Endothelial cell of umbilical vein (primary cell): ENCODE data around the gene CD151. TPM values are rescaled to one million over a fixed set of nuclear protein-coding genes. Genes with fewer than 3 reads are reported as not detected.

Source experiments
- BruUV-seq: library from RNA; stranded (reverse); fragments of 400-500 nt; replicated peaks from 2 replicates; lab custom pipeline; 2021; lab: Mats Ljungman, UMichigan
- CTCF ChIA-PET: fragments of 300-600, 350-600 bp; sonication (Branson Sonifier 250); formaldehyde crosslinking; loops from one replicate; lab custom pipeline; 2021; ENCODE audit warnings: antibody characterized with exemption, inconsistent platforms; lab: Charles Lee
- POLR2A ChIA-PET: fragments of 300-600, 350-600 bp; sonication (Branson Sonifier 250); formaldehyde crosslinking; loops from one replicate; lab custom pipeline; 2021; ENCODE audit warnings: antibody characterized with exemption, inconsistent platforms; lab: Charles Lee
- DNase-seq: peaks from one replicate; pipeline ENCODE4 v3.0.0-alpha.2; 2011; ENCODE audit warnings: low read depth, low spot score
- FAIRE-seq: peaks from 2 replicates; lab custom pipeline; 2011; peaks lifted over from hg19 to GRCh38; lab: Jason Lieb, UNC
- H2AFZ ChIP-seq: 2 replicates; pipeline ENCODE4 v1.6.0; 2012; ENCODE audit warnings: low read depth, low read length, control low read depth, inconsistent platforms
- H3K27ac ChIP-seq: 2 replicates; pipeline ENCODE4 v1.5.1; 2011; ENCODE audit warnings: low read depth, mild to moderate bottlenecking, control low read depth, low read length, moderate library complexity; ENCODE audit not compliant: insufficient read depth
- H3K27me3 ChIP-seq, 2 experiments: 2 replicates each; pipeline versions ENCODE4 v1.6.0 to v1.6.1; 2011; ENCODE audit warnings: low read length in 2 of 2, mixed read lengths in 1 of 2; ENCODE audit not compliant: control insufficient read depth in 2 of 2, insufficient read depth in 2 of 2
- H3K36me3 ChIP-seq, 2 experiments: 2 replicates in 1 of 2; 3 replicates in 1 of 2; pipeline ENCODE4 v1.5.1; 2011; ENCODE audit warnings: low read length in 2 of 2, mild to moderate bottlenecking in 1 of 2, moderate library complexity in 1 of 2; ENCODE audit not compliant: control insufficient read depth in 2 of 2, insufficient read depth in 2 of 2; ENCODE audit errors: extremely low read depth in 1 of 2
- H3K4me1 ChIP-seq: 3 replicates; pipeline ENCODE4 v1.5.1; 2011; ENCODE audit warnings: mild to moderate bottlenecking, low read length; ENCODE audit not compliant: control insufficient read depth, insufficient read depth; ENCODE audit errors: extremely low read depth
- H3K4me2 ChIP-seq: 2 replicates; pipeline ENCODE4 v1.6.1; 2011; ENCODE audit warnings: low read length, control low read depth, mixed read lengths; ENCODE audit not compliant: insufficient read depth
- H3K4me3 ChIP-seq, 3 experiments: fragments of 200-600 bp in 1 of 3; sonication (generic), shearing (Covaris generic) in 1 of 3; replicated peaks in 1 of 3; 2 replicates each; pipeline ENCODE4 v1.5.1; 2011 to 2016; ENCODE audit warnings: control low read depth in 3 of 3, low read length in 3 of 3, mild to moderate bottlenecking in 2 of 3, inconsistent platforms in 1 of 3, low read depth in 1 of 3, moderate library complexity in 1 of 3; ENCODE audit not compliant: insufficient read depth in 1 of 3
- H3K79me2 ChIP-seq: 2 replicates; pipeline ENCODE4 v1.6.0; 2012; ENCODE audit warnings: low read length, inconsistent platforms; ENCODE audit not compliant: control insufficient read depth, insufficient read depth
- H3K9ac ChIP-seq: replicated peaks from 2 replicates; pipeline ENCODE3; 2011; ENCODE audit warnings: low read length, control low read depth; ENCODE audit not compliant: insufficient read depth; ENCODE audit errors: extremely low read depth
- H3K9me1 ChIP-seq: replicated peaks from 3 replicates; pipeline ENCODE4 v1.6.0; 2011; ENCODE audit warnings: mild to moderate bottlenecking, low read length; ENCODE audit not compliant: control insufficient read depth, insufficient read depth; ENCODE audit errors: extremely low read depth
- H3K9me3 ChIP-seq: replicated peaks from 2 replicates; pipeline ENCODE4 v1.5.1; 2012; ENCODE audit warnings: low read length, inconsistent platforms; ENCODE audit not compliant: control insufficient read depth, insufficient read depth
- H4K20me1 ChIP-seq: replicated peaks from 2 replicates; pipeline ENCODE3; 2011; ENCODE audit warnings: mild to moderate bottlenecking, low read length; ENCODE audit not compliant: control insufficient read depth, insufficient read depth; ENCODE audit errors: extremely low read depth
- EZH2 ChIP-seq: IDR thresholded peaks from 2 replicates; pipeline ENCODE4 v1.6.1; 2012; ENCODE audit warnings: borderline replicate concordance, low read depth, mild to moderate bottlenecking, moderate library complexity, low read length, inconsistent platforms; ENCODE audit not compliant: severe bottlenecking
- FOS ChIP-seq: IDR thresholded peaks from 2 replicates; pipeline ENCODE4 v1.6.1; 2011; ENCODE audit warnings: mild to moderate bottlenecking, low read length, moderate library complexity, borderline replicate concordance; ENCODE audit not compliant: insufficient read depth
- GATA2 ChIP-seq: IDR thresholded peaks from 2 replicates; pipeline ENCODE4 v1.7.0; 2011; ENCODE audit warnings: low read depth, mild to moderate bottlenecking, moderate library complexity, mixed read lengths, low read length; ENCODE audit not compliant: insufficient read length, insufficient read depth
- JUN ChIP-seq: IDR thresholded peaks from 2 replicates; pipeline ENCODE4 v1.6.1; 2011; ENCODE audit warnings: borderline replicate concordance, low read depth; ENCODE audit not compliant: insufficient read length, insufficient read depth
- MYC ChIP-seq: IDR thresholded peaks from one replicate; pipeline ENCODE4 v1.6.1; 2011; ENCODE audit warnings: mild to moderate bottlenecking, low read depth, low read length
- POLR2A ChIP-seq: IDR thresholded peaks from 2 replicates; pipeline ENCODE4 v1.6.1; 2012; ENCODE audit warnings: low read depth, mild to moderate bottlenecking, control low read depth, low read length
- POLR2AphosphoS5 ChIP-seq: IDR thresholded peaks from 2 replicates; pipeline ENCODE4 v1.6.1; 2012; ENCODE audit warnings: low read depth, mild to moderate bottlenecking, control low read depth, low read length, moderate library complexity; ENCODE audit not compliant: insufficient read depth
- dilution Hi-C: fragments of 300-500 bp; cut with MboI; formaldehyde crosslinking; loops from one replicate; pipeline ENCODE4 v1.15.0; 2019; ENCODE audit warnings: low sequenced_read_pairs; ENCODE audit not compliant: extremely low pct_ligation_motif_present
- intact Hi-C: fragments of 100-400 bp; cut with micrococcal nuclease; formaldehyde crosslinking; loops from one replicate; pipeline ENCODE4 v1.10.0; 2022
- polyA plus RNA-seq, 4 experiments: library from polyadenylated mRNA; depleted of rRNA in 3 of 4; stranded (reverse) in 3 of 4; unstranded in 1 of 4; fragments of >200 nt; gene quantifications; 2 replicates each; pipeline versions ENCODE4 v1.2.1 to v1.2.3, GENCODE V29; 2011 to 2012; ENCODE audit warnings: missing spikeins in 1 of 4
- total RNA-seq: library from RNA; stranded (reverse); gene quantifications from 2 replicates; pipeline ENCODE4 v1.2.3, GENCODE V29; 2021
- TF ChIP-seq, protein P1 (sequence below), 2 donors: IDR thresholded peaks; 1 replicate in 1 of 2; 2 replicates in 1 of 2; pipeline ENCODE4 v1.5.1; 2011; ENCODE audit warnings: low read length in 2 of 2, mild to moderate bottlenecking in 2 of 2, moderate library complexity in 2 of 2, control low read depth in 1 of 2, inconsistent platforms in 1 of 2, low read depth in 1 of 2; ENCODE audit not compliant: insufficient read depth in 1 of 2; ENCODE audit errors: extremely low read depth in 1 of 2
- TF ChIP-seq, protein P2 (sequence below): IDR thresholded peaks from 2 replicates; pipeline ENCODE4 v1.6.1; 2011; ENCODE audit not compliant: insufficient read depth, insufficient read length

Gene CD151
- total and polyA plus RNA-seq, 2 donors (not counting 3 experiments of a cell fraction or from before 2014, with no cell fraction given): 515 to 1,090 TPM

DNA sequence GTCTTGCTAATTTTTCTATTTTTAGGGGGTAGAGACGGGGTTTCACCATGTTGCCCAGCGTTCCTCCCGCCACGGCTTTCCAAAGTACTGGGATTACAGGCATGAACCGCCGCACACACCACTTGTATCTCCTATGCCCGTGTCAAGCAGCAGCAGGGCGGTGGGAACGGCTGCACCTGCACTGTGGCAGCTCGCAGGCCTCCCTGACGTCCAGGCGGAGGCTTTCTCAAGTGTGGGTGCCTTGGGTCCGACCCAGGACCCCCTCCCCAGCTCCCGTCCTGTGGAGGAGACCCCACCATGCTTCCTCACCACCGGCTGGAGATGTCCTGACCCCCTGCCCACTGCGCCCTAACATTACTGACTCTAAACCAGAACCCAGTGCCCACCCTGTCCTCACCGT lies 35.6 kb downstream of the CD151 start:
- no peak overlapping the region for H3K4me3 ChIP-seq
- H3K9ac ChIP-seq: no peak overlapping the region
- H3K4me2 ChIP-seq: no peak overlapping the region
- H3K79me2 ChIP-seq: no peaks in the 10 kb centered on the region
- DNase-seq (no peak), FAIRE-seq (no peak)
- no peaks in the 10 kb centered on the region for H3K9me3 ChIP-seq
- BruUV-seq: no TSS peak
- no peak overlapping the region for H2AFZ ChIP-seq
- H3K27me3 ChIP-seq: no peaks in the 10 kb centered on the region
- CTCF ChIA-PET: interaction anchor here (0.8 to 1.9 kb wide), 3 partner anchors 13 to 56 kb away, joined by 3 to 4 read pairs (median 3); no protein-coding TSS in a partner anchor
- H4K20me1 ChIP-seq: no peaks in the 10 kb centered on the region
- no peak overlapping the region for H3K27ac ChIP-seq
- H3K9me1 ChIP-seq: no peaks in the 10 kb centered on the region
- POLR2A ChIA-PET: no interaction called here
- TF ChIP-seq FOS (no peak), JUN (no peak), POLR2A (no peak)
- TF ChIP-seq, protein P1, sequence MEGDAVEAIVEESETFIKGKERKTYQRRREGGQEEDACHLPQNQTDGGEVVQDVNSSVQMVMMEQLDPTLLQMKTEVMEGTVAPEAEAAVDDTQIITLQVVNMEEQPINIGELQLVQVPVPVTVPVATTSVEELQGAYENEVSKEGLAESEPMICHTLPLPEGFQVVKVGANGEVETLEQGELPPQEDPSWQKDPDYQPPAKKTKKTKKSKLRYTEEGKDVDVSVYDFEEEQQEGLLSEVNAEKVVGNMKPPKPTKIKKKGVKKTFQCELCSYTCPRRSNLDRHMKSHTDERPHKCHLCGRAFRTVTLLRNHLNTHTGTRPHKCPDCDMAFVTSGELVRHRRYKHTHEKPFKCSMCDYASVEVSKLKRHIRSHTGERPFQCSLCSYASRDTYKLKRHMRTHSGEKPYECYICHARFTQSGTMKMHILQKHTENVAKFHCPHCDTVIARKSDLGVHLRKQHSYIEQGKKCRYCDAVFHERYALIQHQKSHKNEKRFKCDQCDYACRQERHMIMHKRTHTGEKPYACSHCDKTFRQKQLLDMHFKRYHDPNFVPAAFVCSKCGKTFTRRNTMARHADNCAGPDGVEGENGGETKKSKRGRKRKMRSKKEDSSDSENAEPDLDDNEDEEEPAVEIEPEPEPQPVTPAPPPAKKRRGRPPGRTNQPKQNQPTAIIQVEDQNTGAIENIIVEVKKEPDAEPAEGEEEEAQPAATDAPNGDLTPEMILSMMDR (IDR thresholded peaks at IDR 0.05; ENCODE audit: extremely low read depth in 1 of 2, insufficient read depth in 1 of 2, low read depth in 1 of 2, low read length in 2 of 2): no peak
- intact Hi-C loops (no loop called here), dilution Hi-C loops (no loop called here)
- H3K36me3 ChIP-seq: peaks cover 0 to 9% of the 10 kb centered on the region in 2 experiments
- no peaks in the 10 kb centered on the region for H3K4me1 ChIP-seq

DNA sequence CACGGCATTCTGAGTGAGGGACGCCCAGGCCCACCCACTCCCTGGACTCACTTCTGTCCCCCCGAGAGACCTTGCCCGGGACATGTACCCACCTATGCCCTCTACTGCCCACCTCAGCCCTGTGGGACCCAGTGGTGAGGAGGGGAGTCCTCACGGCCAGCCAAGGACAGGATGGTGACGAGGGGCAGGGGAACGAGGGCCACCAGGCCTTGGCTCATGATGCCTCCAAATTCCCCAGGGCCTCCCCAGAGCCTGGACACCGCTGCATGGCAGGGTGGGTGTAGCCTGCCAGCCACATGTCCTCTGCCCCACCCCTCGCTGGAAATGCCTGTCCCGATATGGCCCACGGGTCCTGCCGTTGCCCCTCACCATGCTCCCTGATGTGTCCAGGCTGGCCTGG lies 36.0 kb downstream of the CD151 start:
- FAIRE-seq: no peak
- H3K4me1 ChIP-seq: no peaks in the 10 kb centered on the region
- peaks cover 0 to 5% of the 10 kb centered on the region in 2 experiments for H3K36me3 ChIP-seq
- CTCF ChIA-PET: interaction anchor here (1.8 to 2.5 kb wide), 2 partner anchors 29 to 182 kb away, joined by 4 to 7 read pairs; no protein-coding TSS in a partner anchor
- H2AFZ ChIP-seq: no peak overlapping the region
- TF ChIP-seq, protein P1 (IDR thresholded peaks at IDR 0.05; ENCODE audit: extremely low read depth in 1 of 2, insufficient read depth in 1 of 2, low read depth in 1 of 2, low read length in 2 of 2): no peak
- TF ChIP-seq, protein P2, sequence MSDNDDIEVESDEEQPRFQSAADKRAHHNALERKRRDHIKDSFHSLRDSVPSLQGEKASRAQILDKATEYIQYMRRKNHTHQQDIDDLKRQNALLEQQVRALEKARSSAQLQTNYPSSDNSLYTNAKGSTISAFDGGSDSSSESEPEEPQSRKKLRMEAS: no peak
- TF ChIP-seq POLR2A: no peak
- TF ChIP-seq JUN: no peak
- TF ChIP-seq POLR2AphosphoS5: no peak
- no peak for TF ChIP-seq FOS
- no peak for TF ChIP-seq GATA2
- TF ChIP-seq EZH2: no peak
- TF ChIP-seq MYC: no peak
- no peak overlapping the region for H3K4me2 ChIP-seq
- no peak overlapping the region for H3K9ac ChIP-seq
- no peak overlapping the region for H3K4me3 ChIP-seq
- no peaks in the 10 kb centered on the region for H4K20me1 ChIP-seq
- H3K79me2 ChIP-seq: no peaks in the 10 kb centered on the region
- no TSS peak for BruUV-seq
- H3K9me3 ChIP-seq: no peaks in the 10 kb centered on the region
- no peaks in the 10 kb centered on the region for H3K9me1 ChIP-seq
- dilution Hi-C loops: no loop called here
- no peak for DNase-seq
- intact Hi-C loops: no loop called here
- POLR2A ChIA-PET: no interaction called here
- no peak overlapping the region for H3K27ac ChIP-seq
- no peaks in the 10 kb centered on the region for H3K27me3 ChIP-seq
